ENCODE measurements around the gene CCIN.

GRCh38 chr9:36156116-36156515 is 13.1 kb upstream of the CCIN start:
- TF ChIP-seq CTCF (IDR thresholded peaks at IDR 0.05) (no peak), POLR2A (IDR thresholded peaks at IDR 0.05) (no peak)
